HepG2 (cell line): ENCODE data around the gene MARK2. TPM values are rescaled to one million over a fixed set of nuclear protein-coding genes. Genes with fewer than 3 reads are reported as not detected.

Source experiments
- CHCHD3 ChIP-seq: sonication (generic); formaldehyde crosslinking; IDR thresholded peaks from 2 replicates; pipeline ENCODE4 v1.8.0; 2022; ENCODE audit warnings: mild to moderate bottlenecking, missing genetic modification reagents, moderate library complexity
- HDAC1 ChIP-seq: sonication (generic); formaldehyde crosslinking; IDR thresholded peaks from 2 replicates; pipeline ENCODE4 v1.5.1; 2020; ENCODE audit warnings: mild to moderate bottlenecking, missing genetic modification reagents
- HOXA7 ChIP-seq: sonication (generic); formaldehyde crosslinking; IDR thresholded peaks from 2 replicates; pipeline ENCODE4 v1.8.1; 2022; ENCODE audit warnings: mild to moderate bottlenecking, missing genetic modification reagents, moderate library complexity
- IRX3 ChIP-seq: sonication (generic); formaldehyde crosslinking; IDR thresholded peaks from 2 replicates; pipeline ENCODE4 v1.8.1; 2023; ENCODE audit warnings: mild to moderate bottlenecking, low read depth, missing genetic modification reagents, borderline replicate concordance
- KLF13 ChIP-seq: sonication (generic); formaldehyde crosslinking; IDR thresholded peaks from 2 replicates; pipeline ENCODE4 v1.4.0; 2020; ENCODE audit warnings: mild to moderate bottlenecking, missing genetic modification reagents
- MAZ ChIP-seq, 2 experiments: sonication (generic) in 1 of 2; formaldehyde crosslinking in 1 of 2; IDR thresholded peaks; 2 replicates each; pipeline versions ENCODE4 v1.5.0 to v1.6.1; 2012 to 2020; ENCODE audit warnings: low read depth in 2 of 2, mild to moderate bottlenecking in 2 of 2, borderline replicate concordance in 1 of 2, improper control_type of control experiment in 1 of 2, low read length in 1 of 2, missing genetic modification reagents in 1 of 2, moderate library complexity in 1 of 2
- SIN3A ChIP-seq: IDR thresholded peaks from 2 replicates; pipeline ENCODE4 v1.6.1; 2011; ENCODE audit warnings: low read depth, mild to moderate bottlenecking, control low read depth, low read length, borderline replicate concordance
- THAP11 ChIP-seq: IDR thresholded peaks from 2 replicates; pipeline ENCODE4 v1.6.1; 2016; ENCODE audit warnings: missing biosample characterization, missing genetic modification reagents
- ZBTB42 ChIP-seq: sonication (generic); formaldehyde crosslinking; IDR thresholded peaks from 2 replicates; pipeline ENCODE4 v1.5.0; 2020; ENCODE audit warnings: mild to moderate bottlenecking, missing genetic modification reagents
- ZNF619 ChIP-seq: sonication (generic); formaldehyde crosslinking; IDR thresholded peaks from 2 replicates; pipeline ENCODE4 v1.4.0; 2020; ENCODE audit warnings: mild to moderate bottlenecking, missing genetic modification reagents
- ZNF629 ChIP-seq: sonication (generic); formaldehyde crosslinking; conservative IDR thresholded peaks from 2 replicates; pipeline ENCODE4 v1.5.0; 2020; ENCODE audit warnings: missing genetic modification reagents
- ZNF879 ChIP-seq: sonication (generic); formaldehyde crosslinking; IDR thresholded peaks from 2 replicates; pipeline ENCODE4 v1.8.1; 2023; ENCODE audit warnings: missing genetic modification reagents
- ZSCAN21 ChIP-seq: sonication (generic); formaldehyde crosslinking; IDR thresholded peaks from 2 replicates; pipeline ENCODE4 v1.8.0; 2022; ENCODE audit warnings: mild to moderate bottlenecking, missing genetic modification reagents, moderate library complexity, borderline replicate concordance
- polyA plus RNA-seq, 8 experiments: library from polyadenylated mRNA; depleted of rRNA in 3 of 8; stranded (reverse) in 7 of 8; unstranded in 1 of 8; fragments of >200 nt; fragmentation: Illumina TruSeq in 4 of 8; extraction: Trizol in 4 of 8; gene quantifications; 2 replicates each; pipeline versions ENCODE4 v1.2.1 to v1.2.3, GENCODE V29; 2011 to 2016; ENCODE audit warnings: low read depth in 4 of 8, missing spikeins in 1 of 8, mixed read lengths in 1 of 8; ENCODE audit not compliant: insufficient read depth in 1 of 8
- total RNA-seq, 5 experiments: library from RNA; depleted of rRNA; stranded (reverse); fragments of >200 nt; fragmentation: Illumina TruSeq; extraction: Trizol; gene quantifications; 2 replicates each; pipeline ENCODE4 v1.2.3, GENCODE V29; 2016; ENCODE audit warnings: low read depth in 1 of 5
- TF ChIP-seq, protein P1 (sequence below): sonication (generic); formaldehyde crosslinking; IDR thresholded peaks from 2 replicates; pipeline ENCODE4 v1.8.1; 2022; ENCODE audit warnings: low read depth, mild to moderate bottlenecking, missing genetic modification reagents
- TF ChIP-seq, protein P2 (sequence below): sonication (generic); formaldehyde crosslinking; IDR thresholded peaks from 2 replicates; pipeline ENCODE4 v1.4.0; 2020; ENCODE audit warnings: missing genetic modification reagents
- TF ChIP-seq, protein P3 (sequence below): sonication (generic); formaldehyde crosslinking; IDR thresholded peaks from 2 replicates; pipeline ENCODE4 v1.5.0; 2020; ENCODE audit warnings: mild to moderate bottlenecking, missing genetic modification reagents

The MARK2 gene
- total and polyA plus RNA-seq, 2 of the 13 experiments (the other 11 are each of a cell fraction or from before 2014, with no cell fraction given): 13.5 to 13.9 TPM

DNA sequence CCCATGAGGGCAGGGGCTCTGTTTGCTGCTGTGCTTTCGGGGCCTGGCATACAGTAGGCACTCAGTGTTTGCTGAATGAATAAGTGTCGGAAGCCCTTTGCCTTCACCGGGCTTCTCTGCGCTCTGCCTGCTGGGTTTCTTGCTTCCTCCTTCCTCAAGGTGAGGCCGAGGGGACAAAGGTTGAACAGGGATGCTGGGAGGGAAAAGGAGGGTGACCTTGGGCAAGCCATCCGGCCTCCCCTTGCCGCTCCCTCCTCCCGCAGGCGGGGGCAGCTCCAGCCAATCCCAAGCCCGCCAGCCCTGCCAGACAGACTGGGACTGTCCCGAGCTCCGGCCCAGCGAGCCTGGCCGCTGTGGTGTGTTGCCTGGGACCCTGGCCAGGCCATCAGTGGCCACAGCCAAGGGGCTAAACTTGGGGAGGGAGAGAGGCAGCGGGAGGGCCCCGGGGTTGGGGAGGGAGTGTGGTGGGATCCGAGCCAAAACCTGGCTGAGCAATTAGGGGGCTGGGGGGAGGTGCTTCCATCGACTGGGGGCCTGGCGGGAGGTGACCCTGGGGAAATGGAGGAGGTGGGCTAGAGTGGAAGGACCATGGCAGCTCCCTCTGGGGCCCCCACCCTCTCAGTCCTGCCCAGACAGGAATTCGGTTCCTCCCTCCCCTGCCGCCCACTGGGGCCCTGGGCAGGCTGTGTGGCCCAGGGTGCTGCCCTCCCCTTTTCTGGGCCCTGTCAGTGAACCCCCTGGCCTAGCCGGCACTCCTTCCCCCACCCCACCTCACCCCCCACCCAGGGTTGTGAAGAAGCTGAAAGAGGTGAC, 81.4 kb downstream of the MARK2 start (continued):
- TF ChIP-seq HOXA7 (CRISPR knock-in tag) (no peak), ZBTB42 (CRISPR knock-in tag) (no peak), SIN3A (peak; percentile 27; the same call in 1 of the 2 replicates), KLF13 (CRISPR knock-in tag) (no peak), ZNF619 (no peak), ZSCAN21 (CRISPR knock-in tag) (no peak), HDAC1 (no peak; the same call in 1 of the 2 replicates), IRX3 (CRISPR knock-in tag) (no peak), THAP11 (peak; percentile 34; the same call in 1 of the 2 replicates), ZNF629 (CRISPR knock-in tag) (0 out of 2 replicates have a peak, but pooled peaks have one; percentile 18), CHCHD3 (no peak), ZNF879 (no peak), MAZ (IDR thresholded peaks at IDR 0.05; ENCODE audit: borderline replicate concordance, low read depth, low read length) (peak; percentile 81; the same call in 1 of the 2 replicates), MAZ (CRISPR knock-in tag; IDR thresholded peaks at IDR 0.05; ENCODE audit: low read depth) (0 out of 2 replicates have a peak, but pooled peaks have one; percentile 2)
- TF ChIP-seq, protein P1, sequence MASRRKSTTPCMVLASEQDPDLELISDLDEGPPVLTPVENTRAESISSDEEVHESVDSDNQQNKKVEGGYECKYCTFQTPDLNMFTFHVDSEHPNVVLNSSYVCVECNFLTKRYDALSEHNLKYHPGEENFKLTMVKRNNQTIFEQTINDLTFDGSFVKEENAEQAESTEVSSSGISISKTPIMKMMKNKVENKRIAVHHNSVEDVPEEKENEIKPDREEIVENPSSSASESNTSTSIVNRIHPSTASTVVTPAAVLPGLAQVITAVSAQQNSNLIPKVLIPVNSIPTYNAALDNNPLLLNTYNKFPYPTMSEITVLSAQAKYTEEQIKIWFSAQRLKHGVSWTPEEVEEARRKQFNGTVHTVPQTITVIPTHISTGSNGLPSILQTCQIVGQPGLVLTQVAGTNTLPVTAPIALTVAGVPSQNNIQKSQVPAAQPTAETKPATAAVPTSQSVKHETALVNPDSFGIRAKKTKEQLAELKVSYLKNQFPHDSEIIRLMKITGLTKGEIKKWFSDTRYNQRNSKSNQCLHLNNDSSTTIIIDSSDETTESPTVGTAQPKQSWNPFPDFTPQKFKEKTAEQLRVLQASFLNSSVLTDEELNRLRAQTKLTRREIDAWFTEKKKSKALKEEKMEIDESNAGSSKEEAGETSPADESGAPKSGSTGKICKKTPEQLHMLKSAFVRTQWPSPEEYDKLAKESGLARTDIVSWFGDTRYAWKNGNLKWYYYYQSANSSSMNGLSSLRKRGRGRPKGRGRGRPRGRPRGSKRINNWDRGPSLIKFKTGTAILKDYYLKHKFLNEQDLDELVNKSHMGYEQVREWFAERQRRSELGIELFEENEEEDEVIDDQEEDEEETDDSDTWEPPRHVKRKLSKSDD (CRISPR knock-in tag): no peak
- TF ChIP-seq, protein P2, sequence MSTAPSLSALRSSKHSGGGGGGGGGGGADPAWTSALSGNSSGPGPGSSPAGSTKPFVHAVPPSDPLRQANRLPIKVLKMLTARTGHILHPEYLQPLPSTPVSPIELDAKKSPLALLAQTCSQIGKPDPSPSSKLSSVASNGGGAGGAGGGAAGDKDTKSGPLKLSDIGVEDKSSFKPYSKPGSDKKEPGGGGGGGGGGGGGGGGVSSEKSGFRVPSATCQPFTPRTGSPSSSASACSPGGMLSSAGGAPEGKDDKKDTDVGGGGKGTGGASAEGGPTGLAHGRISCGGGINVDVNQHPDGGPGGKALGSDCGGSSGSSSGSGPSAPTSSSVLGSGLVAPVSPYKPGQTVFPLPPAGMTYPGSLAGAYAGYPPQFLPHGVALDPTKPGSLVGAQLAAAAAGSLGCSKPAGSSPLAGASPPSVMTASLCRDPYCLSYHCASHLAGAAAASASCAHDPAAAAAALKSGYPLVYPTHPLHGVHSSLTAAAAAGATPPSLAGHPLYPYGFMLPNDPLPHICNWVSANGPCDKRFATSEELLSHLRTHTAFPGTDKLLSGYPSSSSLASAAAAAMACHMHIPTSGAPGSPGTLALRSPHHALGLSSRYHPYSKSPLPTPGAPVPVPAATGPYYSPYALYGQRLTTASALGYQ: no peak
- TF ChIP-seq, protein P3, sequence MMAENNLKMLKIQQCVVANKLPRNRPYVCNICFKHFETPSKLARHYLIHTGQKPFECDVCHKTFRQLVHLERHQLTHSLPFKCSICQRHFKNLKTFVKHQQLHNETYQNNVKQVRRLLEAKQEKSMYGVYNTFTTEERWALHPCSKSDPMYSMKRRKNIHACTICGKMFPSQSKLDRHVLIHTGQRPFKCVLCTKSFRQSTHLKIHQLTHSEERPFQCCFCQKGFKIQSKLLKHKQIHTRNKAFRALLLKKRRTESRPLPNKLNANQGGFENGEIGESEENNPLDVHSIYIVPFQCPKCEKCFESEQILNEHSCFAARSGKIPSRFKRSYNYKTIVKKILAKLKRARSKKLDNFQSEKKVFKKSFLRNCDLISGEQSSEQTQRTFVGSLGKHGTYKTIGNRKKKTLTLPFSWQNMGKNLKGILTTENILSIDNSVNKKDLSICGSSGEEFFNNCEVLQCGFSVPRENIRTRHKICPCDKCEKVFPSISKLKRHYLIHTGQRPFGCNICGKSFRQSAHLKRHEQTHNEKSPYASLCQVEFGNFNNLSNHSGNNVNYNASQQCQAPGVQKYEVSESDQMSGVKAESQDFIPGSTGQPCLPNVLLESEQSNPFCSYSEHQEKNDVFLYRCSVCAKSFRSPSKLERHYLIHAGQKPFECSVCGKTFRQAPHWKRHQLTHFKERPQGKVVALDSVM (CRISPR knock-in tag): 0 out of 2 replicates have a peak, but pooled peaks have one; percentile 46
